Bronchial epithelial cell (primary cell): ENCODE data around the gene CEP63. TPM values are rescaled to one million over a fixed set of nuclear protein-coding genes. Genes with fewer than 3 reads are reported as not detected.
"Not testable (repeated sequence)": the region's sequence is repeated elsewhere in the genome, so short reads cannot be mapped to it uniquely, and the experiment has no call there.

Source experiments
- DNase-seq: peaks from one replicate; pipeline ENCODE4 v3.0.0-alpha.2; 2010; ENCODE audit warnings: low read depth
- FAIRE-seq: peaks from 2 replicates; lab custom pipeline; 2011; peaks lifted over from hg19 to GRCh38; lab: Jason Lieb, UNC
- H3K27me3 ChIP-seq: 2 replicates; pipeline ENCODE4 v1.5.1; 2011; ENCODE audit warnings: low read length; ENCODE audit not compliant: control insufficient read depth, insufficient read depth
- H3K36me3 ChIP-seq: 2 replicates; pipeline ENCODE4 v1.5.1; 2011; ENCODE audit warnings: low read length; ENCODE audit not compliant: control insufficient read depth, insufficient read depth
- H3K4me3 ChIP-seq: 2 replicates; pipeline ENCODE4 v1.5.1; 2011; ENCODE audit warnings: mild to moderate bottlenecking, low read depth, low read length, control low read depth
- total RNA-seq: library from RNA; depleted of rRNA; stranded (reverse); fragments of >200 nt; gene quantifications from 2 replicates; pipeline ENCODE4 v1.2.1, GENCODE V29; 2014
- TF ChIP-seq, protein P1 (sequence below): IDR thresholded peaks from 2 replicates; pipeline ENCODE4 v1.5.1; 2011; ENCODE audit warnings: mild to moderate bottlenecking, moderate library complexity, low read length, control low read depth, inconsistent platforms; ENCODE audit not compliant: insufficient read depth, severe bottlenecking

CEP63 gene
- total RNA-seq, 1 donor from 2014 or later: 10.3 TPM

DNA sequence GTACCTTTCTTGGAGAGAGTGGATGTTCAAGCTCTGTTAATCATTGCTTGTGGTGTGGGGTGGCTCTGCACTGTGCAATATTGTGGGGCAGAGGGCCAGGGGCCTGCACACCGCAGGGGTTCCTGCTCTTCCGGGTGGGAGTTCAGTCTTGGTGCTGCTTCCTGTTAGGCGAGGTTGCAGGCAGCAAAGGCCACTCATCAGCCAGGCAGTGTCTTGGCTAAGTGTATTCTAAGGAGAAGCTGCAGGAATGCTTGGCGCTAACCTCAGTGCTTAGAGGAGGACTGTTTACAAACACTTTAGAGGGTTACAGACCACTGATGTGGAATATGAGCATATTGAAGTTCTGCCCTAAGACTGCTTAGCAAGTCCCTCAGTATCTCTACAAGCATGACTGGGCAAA lies 81.7 kb downstream of the CEP63 start:
- Histone ChIP-seq H3K36me3 (no peaks in the 10 kb centered on the region), H3K27me3 (no peaks in the 10 kb centered on the region), H3K4me3 (no peak overlapping the region)
- DNase-seq (no peak), FAIRE-seq (no peak)
- TF ChIP-seq, protein P1, sequence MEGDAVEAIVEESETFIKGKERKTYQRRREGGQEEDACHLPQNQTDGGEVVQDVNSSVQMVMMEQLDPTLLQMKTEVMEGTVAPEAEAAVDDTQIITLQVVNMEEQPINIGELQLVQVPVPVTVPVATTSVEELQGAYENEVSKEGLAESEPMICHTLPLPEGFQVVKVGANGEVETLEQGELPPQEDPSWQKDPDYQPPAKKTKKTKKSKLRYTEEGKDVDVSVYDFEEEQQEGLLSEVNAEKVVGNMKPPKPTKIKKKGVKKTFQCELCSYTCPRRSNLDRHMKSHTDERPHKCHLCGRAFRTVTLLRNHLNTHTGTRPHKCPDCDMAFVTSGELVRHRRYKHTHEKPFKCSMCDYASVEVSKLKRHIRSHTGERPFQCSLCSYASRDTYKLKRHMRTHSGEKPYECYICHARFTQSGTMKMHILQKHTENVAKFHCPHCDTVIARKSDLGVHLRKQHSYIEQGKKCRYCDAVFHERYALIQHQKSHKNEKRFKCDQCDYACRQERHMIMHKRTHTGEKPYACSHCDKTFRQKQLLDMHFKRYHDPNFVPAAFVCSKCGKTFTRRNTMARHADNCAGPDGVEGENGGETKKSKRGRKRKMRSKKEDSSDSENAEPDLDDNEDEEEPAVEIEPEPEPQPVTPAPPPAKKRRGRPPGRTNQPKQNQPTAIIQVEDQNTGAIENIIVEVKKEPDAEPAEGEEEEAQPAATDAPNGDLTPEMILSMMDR: no peak

DNA sequence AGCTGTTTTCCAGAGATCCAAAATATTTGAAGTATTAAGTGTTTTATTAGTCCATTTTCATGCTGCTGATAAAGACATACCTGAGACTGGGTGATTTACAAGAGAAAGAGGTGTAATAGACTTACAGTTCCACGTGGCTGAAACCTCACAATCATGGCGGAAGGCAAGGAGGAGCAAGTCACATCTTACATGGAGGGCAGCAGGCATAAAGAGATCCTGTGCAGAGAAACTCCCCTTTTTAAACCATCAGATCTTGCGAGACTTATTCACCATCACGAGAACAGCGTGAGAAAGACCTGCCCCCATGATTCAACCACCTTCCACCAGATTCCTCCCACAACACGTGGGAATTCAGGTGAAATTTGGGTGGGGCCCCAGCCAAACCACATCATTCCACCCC lies 82.9 kb downstream of the CEP63 start:
- H3K36me3 ChIP-seq: no peaks in the 10 kb centered on the region
- TF ChIP-seq, protein P1: no peak
- H3K4me3 ChIP-seq: no peak overlapping the region
- no peak for DNase-seq
- FAIRE-seq: no peak
- no peaks in the 10 kb centered on the region for H3K27me3 ChIP-seq

DNA sequence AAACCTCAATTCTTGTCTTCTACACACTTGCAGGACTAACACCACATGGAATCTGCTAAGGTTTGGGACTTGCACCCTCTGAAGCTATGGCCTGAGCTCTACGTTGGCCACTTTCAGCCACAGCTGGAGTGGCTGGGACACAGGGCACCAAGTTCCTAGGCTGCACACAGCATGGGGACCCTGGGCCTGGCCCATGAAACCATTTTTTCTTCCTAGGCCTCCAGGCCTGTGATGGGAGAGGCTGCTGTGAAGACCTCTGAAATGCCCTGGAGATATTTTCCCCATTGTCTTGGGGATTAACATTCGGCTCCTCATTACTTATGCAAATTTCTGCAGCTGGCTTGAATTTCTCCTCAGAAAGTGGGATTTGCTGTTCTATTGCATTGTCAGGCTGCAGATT lies 84.0 kb downstream of the CEP63 start:
- not testable (repeated sequence) for DNase-seq, H3K36me3 ChIP-seq, H3K4me3 ChIP-seq, H3K27me3 ChIP-seq, FAIRE-seq

DNA sequence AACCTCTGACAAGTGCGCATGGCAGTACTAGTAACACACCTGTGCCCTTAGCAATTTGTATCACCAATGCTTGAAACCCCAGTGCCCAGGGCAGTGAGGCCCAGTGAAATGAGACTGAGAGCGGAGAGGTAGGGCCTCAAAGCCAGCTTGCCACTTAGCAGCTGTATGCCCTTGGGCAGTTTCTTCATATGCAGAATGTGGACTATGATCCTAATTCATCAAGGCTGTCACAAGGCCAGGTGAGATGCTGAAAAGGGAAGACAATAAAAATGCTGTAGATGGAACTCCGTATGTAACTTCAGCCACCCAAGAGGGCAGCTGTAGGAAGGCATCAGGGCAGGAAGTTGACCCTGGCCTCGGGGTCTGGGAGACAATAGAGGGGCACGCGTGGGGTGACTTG lies 90.6 kb downstream of the CEP63 start:
- H3K36me3 ChIP-seq: no peaks in the 10 kb centered on the region
- DNase-seq: no peak
- H3K27me3 ChIP-seq: no peaks in the 10 kb centered on the region
- TF ChIP-seq, protein P1: no peak
- FAIRE-seq: no peak
- no peak overlapping the region for H3K4me3 ChIP-seq

DNA sequence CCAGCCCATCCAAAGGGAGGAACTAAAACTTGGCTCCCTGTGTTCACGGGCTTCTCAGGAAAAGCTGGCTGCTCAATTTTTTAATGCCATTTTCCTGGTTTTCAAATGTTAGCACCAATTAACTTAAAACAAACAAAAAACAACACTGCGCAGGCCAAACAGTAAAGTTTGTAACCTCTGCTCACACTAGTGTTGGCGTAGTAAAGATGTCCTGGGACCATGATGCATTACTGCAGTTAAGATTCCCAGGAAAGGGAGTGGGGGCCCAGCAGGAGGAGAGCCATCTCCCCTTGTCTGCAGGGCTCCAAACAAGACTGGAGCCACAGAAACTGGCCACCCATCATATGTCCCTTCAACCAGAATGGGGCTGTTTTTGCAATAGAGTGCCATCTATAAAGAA lies 91.0 kb downstream of the CEP63 start:
- FAIRE-seq (no peak), DNase-seq (no peak)
- TF ChIP-seq, protein P1: no peak
- Histone ChIP-seq H3K4me3 (no peak overlapping the region), H3K36me3 (no peaks in the 10 kb centered on the region), H3K27me3 (no peaks in the 10 kb centered on the region)

DNA sequence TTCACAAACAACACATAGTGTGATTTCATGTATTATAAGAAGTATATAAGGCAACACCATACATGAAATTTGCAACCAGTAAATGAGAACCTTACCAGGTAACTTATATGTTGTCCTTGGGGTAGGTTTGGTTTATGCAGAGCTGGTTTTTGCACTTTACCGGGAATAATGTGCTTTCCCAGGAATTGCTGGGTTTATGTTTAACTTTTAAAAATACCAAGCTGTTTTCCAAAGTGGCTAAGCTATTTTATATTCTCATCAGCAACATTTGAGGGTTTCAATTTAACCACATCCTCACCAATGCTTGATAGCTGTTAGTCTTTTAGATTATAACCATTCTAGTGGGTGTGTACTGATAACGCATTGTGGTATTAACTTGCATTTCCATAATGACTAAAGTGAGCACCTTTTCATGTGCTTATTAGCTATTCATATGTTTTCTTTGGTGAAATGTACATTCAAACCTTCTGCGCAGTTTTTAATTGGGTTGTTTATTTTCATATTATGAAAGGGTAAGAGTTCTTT lies 93.3 kb downstream of the CEP63 start:
- TF ChIP-seq, protein P1: no peak
- no peak for FAIRE-seq

More for the DNA sequence above, 93.3 kb downstream of the CEP63 start:
- H3K4me3 ChIP-seq: no peak overlapping the region
- no peak for DNase-seq
- H3K36me3 ChIP-seq: no peaks in the 10 kb centered on the region
- no peaks in the 10 kb centered on the region for H3K27me3 ChIP-seq
